NCI-H2171 (cell line): ENCODE results near the gene PTPN5.
"Not testable (repeated sequence)": the region's sequence is repeated elsewhere in the genome, so short reads cannot be mapped to it uniquely, and the experiment has no call there.

Experiments
- DNase-seq: peaks from one replicate; lab custom pipeline; 2025; lab: John Stamatoyannopoulos, UW

PTPN5 gene

GRCh38 chr11:18791207-18791968, at the start of gene PTPN5:
Gene PTPN5 (minus strand): TSS chr11:18791798. CDS start chr11:18771958, 19,840 bp downstream.
- DNase-seq, result no peak

- DNase-seq, result no peak
These were observed 44.8 kb upstream of the PTPN5 start for GRCh38 chr11:18836417-18836816.

GRCh38 chr11:18834754-18835466, 43.3 kb upstream of the PTPN5 start:
- DNase-seq, result no peak

DNA sequence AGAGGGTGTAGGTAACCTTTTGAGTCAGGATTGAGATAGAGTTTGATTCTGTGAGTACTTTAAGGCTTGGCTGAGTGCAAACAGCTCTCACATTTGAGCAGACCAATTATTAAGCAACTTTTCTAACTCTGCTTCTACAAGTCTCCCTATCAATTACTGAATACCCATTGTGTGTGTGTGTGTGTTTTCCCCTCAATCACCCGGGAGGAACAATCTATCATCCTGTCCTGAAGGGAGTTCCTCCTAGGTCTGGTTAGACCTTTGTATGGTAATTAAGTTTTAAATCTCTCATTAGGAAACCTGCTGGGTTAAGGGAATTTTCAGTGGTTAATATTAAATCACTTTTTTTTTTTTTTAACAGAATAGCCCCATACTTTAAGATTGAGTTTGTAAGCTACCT, 28.6 kb upstream of the PTPN5 start:
- DNase-seq, result not testable (repeated sequence)

DNA sequence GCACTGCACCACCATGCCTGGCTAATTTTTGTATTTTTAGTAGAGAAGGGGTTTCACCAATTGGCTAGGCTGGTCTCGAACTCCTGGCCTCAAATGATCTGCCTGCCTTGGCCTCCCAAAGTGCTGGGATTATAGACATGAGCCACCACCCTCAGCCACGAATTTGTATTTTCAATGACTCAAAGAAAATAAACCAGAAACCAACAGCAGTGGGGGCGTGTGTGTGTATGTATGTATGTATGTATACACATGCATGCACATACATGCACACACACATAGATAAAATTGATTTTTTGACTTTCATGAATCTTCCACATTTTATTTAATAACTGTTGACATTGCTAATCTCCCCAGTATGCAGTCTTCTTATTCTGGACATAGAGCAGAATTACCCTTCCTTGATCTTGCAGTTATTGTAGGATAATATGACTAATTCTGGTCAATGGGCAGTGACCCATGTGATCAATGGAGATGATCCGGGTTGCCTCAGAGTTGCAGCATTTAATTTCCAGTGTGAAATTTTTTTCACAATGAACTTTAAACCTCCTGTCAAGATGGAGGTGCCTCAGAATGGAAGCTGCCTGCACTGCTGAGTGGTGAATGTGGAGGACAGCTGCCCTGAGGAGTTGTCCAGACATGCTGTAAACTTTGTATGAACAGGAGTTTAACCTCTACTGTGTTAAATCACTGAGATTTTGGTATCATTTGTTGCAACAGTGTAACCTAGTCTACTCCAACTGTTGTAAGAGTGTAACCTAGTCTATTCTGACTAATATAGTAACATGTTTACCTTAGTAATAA, 12.8 kb upstream of the PTPN5 start:
- DNase-seq, result no peak

DNA sequence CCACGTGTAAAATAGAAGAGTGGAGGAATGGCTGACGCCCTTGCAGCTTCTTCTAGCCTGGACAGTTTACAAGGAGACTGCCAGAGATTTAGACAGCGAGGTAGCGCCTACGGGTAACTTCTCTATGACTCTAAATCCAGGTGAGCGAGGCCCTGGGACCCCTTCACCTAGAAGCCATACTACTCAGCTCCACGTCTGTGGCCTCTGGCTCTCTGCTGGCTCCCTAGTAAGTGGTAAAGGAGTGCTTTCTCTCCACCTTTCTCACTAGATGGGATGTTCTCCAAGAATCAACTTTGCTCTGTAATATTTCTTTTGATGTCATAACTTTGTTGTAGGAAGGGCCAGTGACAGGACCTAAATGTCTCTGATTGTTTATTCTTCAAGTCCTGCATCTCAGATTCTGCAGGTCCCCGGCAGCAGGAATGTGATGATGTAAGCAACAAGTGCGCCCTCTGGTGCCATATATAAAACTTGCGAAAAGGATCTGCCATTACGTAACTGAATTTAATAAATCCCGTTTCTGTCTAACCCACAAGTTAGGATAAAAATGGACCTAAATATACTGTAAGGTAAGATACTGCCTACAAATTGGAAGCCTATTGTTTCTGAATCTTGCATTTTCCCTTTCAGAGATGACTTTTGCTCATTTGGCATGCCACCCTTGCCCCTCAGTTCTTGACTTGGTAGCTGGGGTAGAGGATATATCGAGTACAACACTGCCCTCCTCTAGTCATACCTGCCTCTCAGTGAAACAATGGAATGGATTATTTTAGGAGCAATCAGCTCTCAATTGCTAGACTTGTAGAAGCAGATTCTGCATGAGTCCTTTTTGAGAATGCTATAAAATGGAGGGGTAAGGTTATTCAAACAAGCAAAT, 11.0 kb upstream of the PTPN5 start:
- DNase-seq, result no peak

GRCh38 chr11:18798799-18799469, 7.3 kb upstream of the PTPN5 start:
- no peak for DNase-seq

DNA sequence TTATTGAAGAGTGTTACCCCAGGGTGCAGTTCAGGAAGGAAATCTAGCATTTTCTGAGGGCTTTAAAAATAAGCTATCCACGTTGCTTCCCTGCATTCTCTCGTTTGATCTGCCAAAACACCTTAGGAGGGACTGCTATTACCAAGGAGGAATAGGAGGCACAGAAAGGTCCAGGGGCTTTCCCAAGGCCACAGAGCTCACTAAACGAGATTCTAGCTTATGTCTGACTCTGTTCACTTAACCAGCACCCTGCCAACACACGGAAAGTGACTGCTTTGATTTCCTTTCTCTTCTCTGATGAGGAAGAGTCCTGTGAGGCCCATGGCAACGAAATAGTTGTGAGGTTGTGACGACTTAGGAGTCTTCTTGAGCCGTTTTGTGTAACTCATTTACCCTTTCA, 3.4 kb upstream of the PTPN5 start:
- DNase-seq, result no peak

GRCh38 chr11:18792827-18793226, 1.2 kb upstream of the PTPN5 start:
- no peak for DNase-seq

GRCh38 chr11:18791969-18792628, 501 bp upstream of the PTPN5 start:
- no peak for DNase-seq

DNA sequence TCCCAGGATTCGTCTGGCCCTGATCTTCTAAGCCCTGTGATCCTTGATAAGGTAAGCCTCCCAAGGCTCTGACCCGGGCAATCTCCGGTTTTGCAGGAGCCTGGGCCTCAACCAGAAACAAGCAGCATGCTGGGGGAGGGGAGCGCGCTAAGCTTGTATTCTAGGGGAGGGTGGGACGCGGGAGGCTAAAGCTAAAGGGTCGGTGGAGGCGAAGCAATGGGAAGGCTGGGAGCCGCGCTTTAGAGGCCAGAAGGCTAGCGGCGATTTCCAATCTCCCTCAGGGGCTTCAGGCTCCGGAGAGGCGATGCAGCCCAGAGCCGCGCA, 753 bp downstream of the PTPN5 start:
- no peak for DNase-seq

DNA sequence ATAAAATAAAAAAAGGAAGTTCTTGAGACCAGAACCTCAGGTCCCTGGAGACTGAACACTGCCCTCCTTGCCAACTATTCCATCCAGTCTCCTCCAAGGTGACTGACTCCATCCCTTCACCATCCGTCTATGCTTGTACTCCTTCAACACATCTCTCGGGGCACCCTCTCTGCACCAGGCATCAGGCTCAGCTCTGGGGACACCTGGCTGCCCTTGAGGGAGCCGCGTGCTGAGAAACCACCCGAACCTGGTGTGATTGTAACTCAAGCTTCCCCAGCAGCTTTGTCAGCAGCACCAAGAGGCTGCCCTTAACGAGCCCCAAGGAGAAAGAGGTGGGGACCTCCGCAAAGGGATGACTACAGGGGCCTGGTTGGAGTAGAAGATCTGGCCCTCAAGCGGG, 1.7 kb downstream of the PTPN5 start:
- DNase-seq, result no peak

DNA sequence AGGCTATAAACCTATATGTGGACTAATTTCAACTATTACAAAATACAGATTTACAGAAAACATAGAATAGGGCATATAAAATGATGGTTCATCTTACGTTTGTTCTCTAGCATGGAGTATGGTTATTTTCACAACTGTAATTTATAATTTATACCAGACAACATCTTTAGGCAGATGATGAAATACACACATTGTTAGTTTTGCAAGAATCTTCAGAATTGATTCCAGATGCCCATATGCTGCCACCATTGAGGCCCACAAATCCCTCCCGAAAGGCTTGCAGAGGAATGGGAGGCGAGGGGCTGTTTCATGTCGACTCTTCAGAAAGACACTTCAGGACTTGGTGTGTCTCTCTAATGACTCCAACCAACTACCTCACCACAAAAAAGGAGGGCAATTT, 6.2 kb downstream of the PTPN5 start:
- DNase-seq, result no peak

GRCh38 chr11:18780896-18781295, 10.7 kb downstream of the PTPN5 start:
- DNase-seq, result no peak

- no peak for DNase-seq
These were observed 11.3 kb downstream of the PTPN5 start for GRCh38 chr11:18780329-18780728.

- no peak for DNase-seq
These were observed 13.1 kb downstream of the PTPN5 start for GRCh38 chr11:18778468-18778867.

GRCh38 chr11:18776324-18776723, 15.3 kb downstream of the PTPN5 start:
- no peak for DNase-seq

- DNase-seq, result no peak
These were observed 15.9 kb downstream of the PTPN5 start for GRCh38 chr11:18775492-18776292.

DNA sequence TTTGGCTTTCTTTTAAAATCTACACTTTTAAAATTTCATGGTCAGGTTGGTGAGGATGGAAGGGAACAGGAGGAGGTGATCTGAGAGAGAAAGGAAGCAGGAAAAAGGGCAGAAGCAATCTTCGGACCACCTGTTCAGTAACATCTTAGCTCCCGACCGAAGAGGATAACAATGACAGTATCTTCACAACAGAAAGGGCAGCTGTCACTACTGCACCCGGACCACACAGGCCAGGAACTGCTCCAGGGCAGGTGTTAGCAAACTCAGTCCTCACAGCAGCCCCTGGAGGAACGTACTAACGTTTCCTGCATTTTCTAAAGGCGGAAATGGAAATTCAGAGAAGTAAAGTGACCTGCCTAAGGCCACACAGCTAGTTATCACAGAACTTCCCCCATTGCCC, 16.8 kb downstream of the PTPN5 start:
- DNase-seq, result no peak

DNA sequence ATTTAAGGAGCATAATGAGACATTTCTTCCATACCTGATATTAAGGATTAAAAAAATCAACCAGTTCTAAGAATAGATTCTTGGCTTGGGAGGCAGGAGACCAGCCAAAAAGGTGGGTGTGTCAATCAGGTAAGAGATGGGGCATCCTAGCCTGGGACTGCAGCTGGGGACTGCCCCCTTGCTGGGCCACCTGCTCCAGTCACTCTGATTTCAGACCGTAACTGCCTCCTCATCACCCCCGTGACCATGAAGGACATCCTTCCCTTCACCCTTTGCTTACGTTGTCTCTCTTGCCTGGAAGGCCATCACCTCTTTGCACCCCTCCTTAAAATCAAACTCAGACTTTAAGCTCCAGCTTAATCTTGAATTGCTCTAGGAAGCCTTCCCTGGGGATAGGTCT, 17.9 kb downstream of the PTPN5 start:
- no peak for DNase-seq
